ENCODE results near the gene HNRNPUL2. TPM values are rescaled to one million over a fixed set of nuclear protein-coding genes. Genes with fewer than 3 reads are reported as not detected.
A peak's percentile ranks its signal among the peaks of the same experiment; 100 is the strongest.
"Not testable (repeated sequence)": the region's sequence is repeated elsewhere in the genome, so short reads cannot be mapped to it uniquely, and the experiment has no call there.

Gene HNRNPUL2
- total and polyA plus RNA-seq, 9 donors, result 11.0 to 81.2 (median 41.2) TPM

GRCh38 chr11:62702246-62702645, 25.0 kb downstream of the HNRNPUL2 start:
- Histone ChIP-seq H3K36me3 (no peaks in the 10 kb centered on the region), H3K9me3 (no peaks in the 10 kb centered on the region), H3K4me3 (no peak overlapping the region), H3K27ac (no peak overlapping the region), H3K27me3 (no peaks in the 10 kb centered on the region), H3K4me1 (ENCODE audit: insufficient read depth) (peaks cover 10% of the 10 kb centered on the region)
- 91 to 96% (median 95%) methylated on average over 11 of the region's 11 CpGs for WGBS, 3 donors
- intact Hi-C loops (cut with DNase I), result no loop called here
- peak in 1 of 5 donors; percentile 11 for DNase-seq
- TF ChIP-seq CTCF (IDR thresholded peaks at IDR 0.05) (no peak), POLR2A (IDR thresholded peaks at IDR 0.05) (no peak), EP300 (IDR thresholded peaks at IDR 0.05) (no peak)

- peaks cover 2% of the 10 kb centered on the region for H3K4me1 ChIP-seq (ENCODE audit: insufficient read depth)
- no peaks in the 10 kb centered on the region for H3K27me3 ChIP-seq
- no peak overlapping the region for H3K4me3 ChIP-seq
- intact Hi-C loops (cut with DNase I), result loop anchor here in 2 of 4 donors (5.0 to 10.0 kb wide), 3 partner anchors 100 to 302 kb away; partner anchors contain the start of gene TUT1 (in 1 of the 2)
- H3K27ac ChIP-seq, result no peak overlapping the region
- no peaks in the 10 kb centered on the region for H3K9me3 ChIP-seq
- TF ChIP-seq POLR2A (IDR thresholded peaks at IDR 0.05) (no peak), CTCF (IDR thresholded peaks at IDR 0.05) (peak; percentile 56 to 65 (median 59)), EP300 (IDR thresholded peaks at IDR 0.05) (no peak)
- DNase-seq, result peak; percentile 76 to 87 (median 79)
- no peaks in the 10 kb centered on the region for H3K36me3 ChIP-seq
- WGBS, 3 donors, result 46 to 50% (median 48%) methylated on average over 14 of the region's 14 CpGs
Observed at GRCh38 chr11:62694455-62695167, 32.6 kb downstream of the HNRNPUL2 start.

- intact Hi-C loops (cut with DNase I), result loop anchor here in 2 of 4 donors (5.0 to 10.0 kb wide), 3 partner anchors 99 to 301 kb away; partner anchors contain the start of gene TUT1 (in 1 of the 2)
- H3K27me3 ChIP-seq; H3K36me3 ChIP-seq; DNase-seq; H3K4me3 ChIP-seq; H3K9me3 ChIP-seq; H3K27ac ChIP-seq; H3K4me1 ChIP-seq (ENCODE audit: insufficient read depth): not testable (repeated sequence)
- WGBS, 3 donors, result 70 to 79% (median 71%) methylated on average over 4 of the region's 4 CpGs
Observed at GRCh38 chr11:62693624-62694023, 33.6 kb downstream of the HNRNPUL2 start.

- Histone ChIP-seq H3K4me1 (ENCODE audit: insufficient read depth) (peaks cover 12% of the 10 kb centered on the region), H3K27ac (peak within 1 kb of the TSS; percentile 79 to 87), H3K9me3 (no peaks in the 10 kb centered on the region), H3K27me3 (no peaks in the 10 kb centered on the region), H3K4me3 (peak within 1 kb of the TSS; percentile 48), H3K36me3 (no peaks in the 10 kb centered on the region)
- intact Hi-C loops (cut with DNase I), result loop anchor here in 2 of 4 donors (5.0 to 10.0 kb wide), 4 partner anchors 95 to 297 kb away; partner anchors contain the start of gene TUT1 (in 1 of the 2)
- TF ChIP-seq CTCF (IDR thresholded peaks at IDR 0.05), result peak in 1 of 3 donors; percentile 13
- peak; percentile 75 for TF ChIP-seq POLR2A (IDR thresholded peaks at IDR 0.05)
- peak; percentile 9 for TF ChIP-seq EP300 (IDR thresholded peaks at IDR 0.05)
- DNase-seq, result peak; percentile 86 to 97 (median 94)
- 2 to 9% (median 7%) methylated on average over 11 of the region's 11 CpGs for WGBS, 3 donors
Observed at GRCh38 chr11:62689421-62690183, 37.7 kb downstream of the HNRNPUL2 start, which contains the start of gene LRRN4CL. TSS of gene LRRN4CL (minus strand) at chr11:62689530. CDS start at chr11:62688508, 1,022 bp downstream.

Data from ovary (tissue), 9 donors.